Measurements from ENCODE around the gene MAPK4.
"Not testable (repeated sequence)": the region's sequence is repeated elsewhere in the genome, so short reads cannot be mapped to it uniquely, and the experiment has no call there.

MAPK4 gene

GRCh38 chr18:50559752-50560680 is at the start of gene MAPK4:
MAPK4 (plus strand) TSS chr18:50560087; CDS start chr18:50663959, 103,872 bp downstream.
- no peak for TF ChIP-seq CTCF (IDR thresholded peaks at IDR 0.05; ENCODE audit: insufficient read depth, missing control alignments)
- peak; percentile 39 for DNase-seq (ENCODE audit: insufficient read length, low spot score)
- no peak for FAIRE-seq

GRCh38 chr18:50517277-50517676 is 42.6 kb upstream of the MAPK4 start:
- not testable (repeated sequence) for FAIRE-seq

DNA sequence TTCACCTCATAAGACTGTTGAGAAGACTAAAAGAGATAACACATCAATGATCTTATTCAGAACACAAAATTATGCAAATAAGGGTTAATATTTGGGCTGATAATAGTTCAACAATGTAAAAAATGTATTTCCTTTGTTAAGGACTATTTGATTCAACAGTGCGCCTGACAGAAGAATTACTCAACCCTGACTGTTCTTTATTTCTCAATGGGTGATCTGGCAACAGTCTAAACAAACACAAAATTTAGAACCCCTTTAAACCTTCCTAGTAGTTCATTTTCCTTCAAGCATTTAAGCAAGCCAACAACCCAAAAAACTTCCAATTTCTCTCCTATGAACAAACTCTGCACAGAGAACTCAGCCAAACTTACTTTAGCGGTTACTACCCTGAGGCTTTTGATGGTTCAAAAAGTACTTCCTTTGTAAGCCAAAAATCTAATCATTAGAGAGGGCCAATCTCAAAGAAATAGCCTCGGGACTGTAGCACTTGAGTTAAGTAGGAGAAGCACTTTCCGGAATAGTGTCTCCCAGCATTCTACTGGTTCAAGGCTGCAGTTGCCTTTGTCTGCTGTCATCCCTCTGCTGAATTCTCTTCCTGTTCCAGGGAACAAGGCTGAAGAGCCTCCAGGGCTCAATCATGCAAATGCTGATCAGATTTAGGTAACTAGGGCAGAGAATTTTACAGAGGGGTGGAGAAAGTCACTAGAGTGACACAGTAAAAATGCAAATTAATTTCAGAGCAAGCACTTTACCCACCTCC is 40.9 kb upstream of the MAPK4 start:
- FAIRE-seq (no peak), DNase-seq (ENCODE audit: insufficient read length, low spot score) (no peak)
- no peak for TF ChIP-seq CTCF (IDR thresholded peaks at IDR 0.05; ENCODE audit: insufficient read depth, missing control alignments)

More at GRCh38 chr18:50517277-50517676, 42.6 kb upstream of the MAPK4 start:
- DNase-seq (ENCODE audit: insufficient read length, low spot score) = not testable (repeated sequence)

GRCh38 chr18:50523165-50523564 is 36.7 kb upstream of the MAPK4 start:
- TF ChIP-seq CTCF (IDR thresholded peaks at IDR 0.05; ENCODE audit: insufficient read depth, missing control alignments) = no peak
- FAIRE-seq (no peak), DNase-seq (ENCODE audit: insufficient read length, low spot score) (no peak)

DNA sequence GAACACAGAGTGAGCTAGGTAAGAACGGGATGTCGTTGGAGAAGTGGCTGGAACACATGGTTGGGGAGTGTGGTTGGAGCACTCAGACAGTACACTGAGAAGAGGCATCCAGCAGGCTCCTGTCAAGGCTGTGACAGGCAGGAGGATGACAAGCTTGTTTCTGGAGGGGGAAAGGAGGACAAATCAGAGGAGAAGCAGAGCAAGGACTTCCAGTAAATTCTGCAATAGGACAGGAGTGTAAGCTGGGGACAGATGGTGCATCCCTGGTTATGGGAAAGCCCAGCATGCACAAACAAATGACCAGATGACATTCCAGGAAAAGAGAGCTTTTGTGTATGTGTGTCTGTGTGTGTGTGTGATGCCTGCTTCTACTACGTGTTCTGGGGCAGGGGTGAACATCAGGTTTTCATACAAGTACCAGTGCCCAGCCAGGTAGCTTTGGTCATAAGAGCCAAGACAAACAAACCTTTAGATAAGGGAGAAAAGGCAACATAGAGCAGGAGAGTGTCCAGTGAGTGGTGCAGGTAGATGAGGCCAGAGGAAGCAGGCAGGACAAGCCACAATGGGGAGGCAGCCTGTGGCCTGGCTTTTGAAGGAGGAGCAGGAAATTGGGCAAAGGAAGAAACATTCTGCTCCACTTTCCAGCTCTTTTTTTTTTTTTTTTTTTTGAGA is 32.1 kb upstream of the MAPK4 start:
- no peak for DNase-seq (ENCODE audit: insufficient read length, low spot score)
- TF ChIP-seq CTCF (IDR thresholded peaks at IDR 0.05; ENCODE audit: insufficient read depth, missing control alignments) = no peak
- no peak for FAIRE-seq

DNA sequence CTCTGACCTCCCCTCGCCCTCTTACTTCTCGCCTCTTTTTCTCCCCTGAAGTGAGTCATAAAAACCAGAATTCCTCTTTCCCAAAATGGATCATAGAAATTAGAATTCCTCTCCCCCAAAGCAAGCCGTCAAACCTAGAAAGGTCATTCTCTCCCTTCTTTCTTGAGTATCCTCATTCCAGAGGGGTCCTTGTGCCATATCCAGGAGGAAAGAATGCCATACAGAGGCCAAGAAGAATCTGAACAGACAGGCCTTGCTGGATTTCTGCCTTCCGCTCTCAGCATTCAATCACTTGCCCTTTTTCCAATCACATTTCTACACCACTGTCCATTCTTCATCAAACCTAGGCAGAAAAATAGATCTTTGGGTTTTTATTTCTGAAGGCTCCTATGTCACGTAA is 31.1 kb upstream of the MAPK4 start:
- no peak for DNase-seq (ENCODE audit: insufficient read length, low spot score)
- TF ChIP-seq CTCF (IDR thresholded peaks at IDR 0.05; ENCODE audit: insufficient read depth, missing control alignments) = no peak
- FAIRE-seq = no peak

DNA sequence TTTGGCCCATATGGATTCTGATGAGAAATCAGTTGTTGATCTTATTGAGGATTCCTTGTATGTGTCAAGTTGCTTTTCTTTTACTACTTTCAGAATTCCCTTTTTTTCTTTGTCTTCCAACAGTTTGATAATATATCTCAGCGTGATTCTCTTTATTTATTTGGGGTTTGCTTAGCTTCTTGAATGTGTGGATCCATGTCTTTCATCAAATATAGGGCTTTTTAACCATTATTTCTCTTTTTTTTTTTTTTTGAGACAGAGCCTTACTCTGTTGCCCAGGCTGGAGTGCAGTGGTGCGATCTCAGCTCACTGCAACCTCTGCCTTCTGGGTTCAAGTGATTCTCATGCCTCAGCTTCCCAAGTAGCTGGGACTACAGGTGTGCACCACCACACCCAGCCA is 26.1 kb upstream of the MAPK4 start:
- DNase-seq (ENCODE audit: insufficient read length, low spot score); FAIRE-seq: not testable (repeated sequence)

- FAIRE-seq; DNase-seq (ENCODE audit: insufficient read length, low spot score): not testable (repeated sequence)
These were observed 15.4 kb upstream of the MAPK4 start for GRCh38 chr18:50544476-50544875.

All from D721Med (cell line).